K562 (cell line): Measurements from ENCODE around the gene RHOV. TPM values are rescaled to one million over a fixed set of nuclear protein-coding genes. Genes with fewer than 3 reads are reported as not detected.
A peak's percentile ranks its signal among the peaks of the same experiment; 100 is the strongest.

ENCODE experiments used
- CCAR2 ChIP-seq: fragments of 200-400 bp; formaldehyde crosslinking; IDR thresholded peaks from 2 replicates; pipeline ENCODE4 v1.6.1; 2017; ENCODE audit warnings: mild to moderate bottlenecking, low read depth, low read length
- CHD1 ChIP-seq: fragments of 200-600 bp; sonication (generic); IDR thresholded peaks from one replicate; pipeline ENCODE4 v1.6.1; 2012; ENCODE audit warnings: mild to moderate bottlenecking, moderate library complexity, low read length, inconsistent platforms
- EHMT2 ChIP-seq: fragments of 450-650 bp; IDR thresholded peaks from 2 replicates; pipeline ENCODE4 v1.6.1; 2018; ENCODE audit warnings: antibody characterized with exemption
- GABPB1 ChIP-seq: sonication (generic); formaldehyde crosslinking; IDR thresholded peaks from 2 replicates; pipeline ENCODE4 v1.8.0; 2022; ENCODE audit warnings: mild to moderate bottlenecking, missing genetic modification reagents
- GTF2A2 ChIP-seq: IDR thresholded peaks from 2 replicates; pipeline ENCODE4 v1.6.1; 2016; ENCODE audit warnings: mild to moderate bottlenecking, missing genetic modification characterization, missing compliant biosample characterization
- HCFC1 ChIP-seq: IDR thresholded peaks from 2 replicates; pipeline ENCODE4 v1.6.1; 2012; ENCODE audit warnings: low read depth, low read length, improper control_type of control experiment
- HNRNPLL ChIP-seq: fragments of 200-400 bp; formaldehyde crosslinking; IDR thresholded peaks from 2 replicates; pipeline ENCODE4 v1.6.1; 2017; ENCODE audit warnings: low read length, low read depth, mild to moderate bottlenecking; ENCODE audit not compliant: poor library complexity, severe bottlenecking
- HOXB6 ChIP-seq: fragments of 250-450 bp; sonication (Bioruptor Pico); IDR thresholded peaks from 2 replicates; pipeline ENCODE4 v1.5.1; 2022; ENCODE audit warnings: mild to moderate bottlenecking, borderline replicate concordance
- MTF1 ChIP-seq: fragments of 250-450 bp; sonication (Bioruptor Pico); IDR thresholded peaks from 2 replicates; pipeline ENCODE4 v1.9.0; 2021; ENCODE audit warnings: moderate library complexity, mild to moderate bottlenecking, inconsistent platforms, borderline replicate concordance
- POLR2AphosphoS2 ChIP-seq: IDR thresholded peaks from 2 replicates; pipeline ENCODE4 v1.6.1; 2012; ENCODE audit warnings: low read length, improper control_type of control experiment
- POLR3A ChIP-seq: IDR thresholded peaks from 2 replicates; pipeline ENCODE4 v1.6.1; 2011; ENCODE audit warnings: borderline replicate concordance, mild to moderate bottlenecking, moderate library complexity; ENCODE audit not compliant: insufficient read length, insufficient read depth; ENCODE audit errors: extremely low read depth
- PREB ChIP-seq: sonication (generic); formaldehyde crosslinking; IDR thresholded peaks from 2 replicates; pipeline ENCODE4 v1.8.1; 2023; ENCODE audit warnings: mild to moderate bottlenecking, missing genetic modification reagents
- SNRNP70 ChIP-seq: fragments of 200-400 bp; formaldehyde crosslinking; optimal IDR thresholded peaks from 2 replicates; pipeline ENCODE3; 2017; ENCODE audit warnings: low read depth, low read length
- TAL1 ChIP-seq: fragments of 450-650 bp; IDR thresholded peaks from 2 replicates; pipeline ENCODE4 v1.6.1; 2016; ENCODE audit warnings: mild to moderate bottlenecking
- THRA ChIP-seq: fragments of 450-650 bp; IDR thresholded peaks from 2 replicates; pipeline ENCODE4 v1.6.1; 2017; ENCODE audit warnings: mild to moderate bottlenecking, moderate library complexity
- ZBTB1 ChIP-seq: sonication (generic); formaldehyde crosslinking; IDR thresholded peaks from 2 replicates; pipeline ENCODE4 v1.8.1; 2023; ENCODE audit warnings: missing genetic modification reagents, low read depth, mild to moderate bottlenecking, borderline replicate concordance
- ZC3H4 ChIP-seq: sonication (generic); formaldehyde crosslinking; IDR thresholded peaks from 2 replicates; pipeline ENCODE4 v1.9.0; 2021; ENCODE audit warnings: missing genetic modification reagents, borderline replicate concordance
- ZKSCAN8 ChIP-seq: fragments of 200-800 bp; sonication (Bioruptor generic); IDR thresholded peaks from 2 replicates; pipeline ENCODE4 v1.6.1; 2016; ENCODE audit warnings: missing genetic modification characterization, missing compliant biosample characterization
- ZNF24 ChIP-seq: fragments of 450-650 bp; IDR thresholded peaks from 2 replicates; pipeline ENCODE4 v1.6.1; 2016
- ZNF277 ChIP-seq: fragments of 250-450 bp; sonication (Bioruptor Pico); IDR thresholded peaks from 2 replicates; pipeline ENCODE4 v1.8.0; 2022; ENCODE audit warnings: inconsistent platforms, mild to moderate bottlenecking, moderate library complexity, borderline replicate concordance
- ZNF282 ChIP-seq: sonication (generic); formaldehyde crosslinking; IDR thresholded peaks from 2 replicates; pipeline ENCODE4 v1.8.1; 2023; ENCODE audit warnings: missing genetic modification reagents
- ZNF3 ChIP-seq: fragments of 250-450 bp; sonication (Bioruptor Pico); IDR thresholded peaks from 2 replicates; pipeline ENCODE4 v1.5.0; 2021; ENCODE audit warnings: mild to moderate bottlenecking, moderate library complexity
- ZNF639 ChIP-seq, 2 experiments: fragments of 200-800 bp in 1 of 2; sonication (Bioruptor generic) in 1 of 2; sonication (generic) in 1 of 2; formaldehyde crosslinking in 1 of 2; IDR thresholded peaks in 1 of 2; conservative IDR thresholded peaks in 1 of 2; 2 replicates each; pipeline versions ENCODE4 v1.5.0 to v1.6.1; 2016 to 2020; ENCODE audit warnings: missing compliant biosample characterization in 1 of 2, missing genetic modification characterization in 1 of 2, missing genetic modification reagents in 1 of 2
- ZNF76 ChIP-seq: fragments of 250-450 bp; sonication (Bioruptor Pico); IDR thresholded peaks from 2 replicates; pipeline ENCODE4 v1.4.0; 2020; ENCODE audit warnings: mild to moderate bottlenecking, moderate library complexity, borderline replicate concordance
- polyA plus RNA-seq, 8 experiments: library from polyadenylated mRNA; depleted of rRNA in 4 of 8; stranded (reverse) in 5 of 8; unstranded in 3 of 8; fragments of >200 nt; fragmentation: Nextera tagmentation in 2 of 8; fragmentation: Illumina TruSeq in 1 of 8; extraction: Ambion mirVana in 2 of 8; extraction: Trizol in 1 of 8; gene quantifications; 2 replicates each; pipeline versions ENCODE4 v1.2.1 to v1.2.3, GENCODE V29; 2011 to 2014; ENCODE audit warnings: inconsistent platforms in 1 of 8, missing spikeins in 1 of 8
- total RNA-seq, 7 experiments: library from RNA; depleted of rRNA in 6 of 7; stranded (reverse); fragments of >200 nt in 6 of 7; fragmentation: Illumina TruSeq in 2 of 7; extraction: Trizol in 2 of 7; gene quantifications; 2 replicates each; pipeline versions ENCODE4 v1.2.1 to v1.2.3, GENCODE V29; 2011 to 2021; ENCODE audit warnings: low replicate concordance in 1 of 7

RHOV gene
- total and polyA plus RNA-seq, 9 of the 15 experiments (the other 6 are each of a cell fraction or from before 2014, with no cell fraction given), result 0.08 to 2.0 (median 1.1) TPM

GRCh38 chr15:40894681-40895448, 20.8 kb upstream of the RHOV start (continued):
- TF ChIP-seq ZNF639 (CRISPR knock-in tag; conservative IDR thresholded peaks at IDR 0.05 in 1 of 2, IDR thresholded peaks at IDR 0.05 in 1 of 2) (no peak; a peak in 1 of 4 replicates), MTF1 (CRISPR knock-in tag) (no peak), HOXB6 (CRISPR knock-in tag) (no peak), ZC3H4 (CRISPR knock-in tag) (no peak), TAL1 (no peak), POLR2AphosphoS2 (no peak), ZNF24 (no peak), ZBTB1 (no peak; the same call in 1 of the 2 replicates), EHMT2 (no peak), PREB (CRISPR knock-in tag) (no peak), ZKSCAN8 (no peak), ZNF277 (CRISPR knock-in tag) (no peak), THRA (no peak), POLR3A (no peak), HNRNPLL (no peak), ZNF282 (CRISPR knock-in tag) (no peak), CHD1 (no peak), ZNF3 (CRISPR knock-in tag) (no peak), SNRNP70 (no peak), ZNF76 (CRISPR knock-in tag) (no peak), HCFC1 (peak; percentile 55), GABPB1 (no peak), CCAR2 (no peak), GTF2A2 (tag) (no peak)
